Measurements from ENCODE around the gene OSBPL9. TPM values are rescaled to one million over a fixed set of nuclear protein-coding genes. Genes with fewer than 3 reads are reported as not detected.

The OSBPL9 gene
- total RNA-seq, 2 donors from 2014 or later = 60.0 to 60.8 TPM

GRCh38 chr1:51621841-51622454 is 5.1 kb downstream of the OSBPL9 start:
- Histone ChIP-seq H3K4me3 (no peak overlapping the region), H3K4me1 (peaks cover 0 to 73% of the 10 kb centered on the region in 2 donors), H3K27ac (peak overlapping the region; percentile 93 to 95), H3K9me3 (no peaks in the 10 kb centered on the region), H3K36me3 (no peaks in the 10 kb centered on the region), H3K27me3 (no peaks in the 10 kb centered on the region)
- DNase-seq (ENCODE audit: low spot score) = no peak
- TF ChIP-seq, protein P1, sequence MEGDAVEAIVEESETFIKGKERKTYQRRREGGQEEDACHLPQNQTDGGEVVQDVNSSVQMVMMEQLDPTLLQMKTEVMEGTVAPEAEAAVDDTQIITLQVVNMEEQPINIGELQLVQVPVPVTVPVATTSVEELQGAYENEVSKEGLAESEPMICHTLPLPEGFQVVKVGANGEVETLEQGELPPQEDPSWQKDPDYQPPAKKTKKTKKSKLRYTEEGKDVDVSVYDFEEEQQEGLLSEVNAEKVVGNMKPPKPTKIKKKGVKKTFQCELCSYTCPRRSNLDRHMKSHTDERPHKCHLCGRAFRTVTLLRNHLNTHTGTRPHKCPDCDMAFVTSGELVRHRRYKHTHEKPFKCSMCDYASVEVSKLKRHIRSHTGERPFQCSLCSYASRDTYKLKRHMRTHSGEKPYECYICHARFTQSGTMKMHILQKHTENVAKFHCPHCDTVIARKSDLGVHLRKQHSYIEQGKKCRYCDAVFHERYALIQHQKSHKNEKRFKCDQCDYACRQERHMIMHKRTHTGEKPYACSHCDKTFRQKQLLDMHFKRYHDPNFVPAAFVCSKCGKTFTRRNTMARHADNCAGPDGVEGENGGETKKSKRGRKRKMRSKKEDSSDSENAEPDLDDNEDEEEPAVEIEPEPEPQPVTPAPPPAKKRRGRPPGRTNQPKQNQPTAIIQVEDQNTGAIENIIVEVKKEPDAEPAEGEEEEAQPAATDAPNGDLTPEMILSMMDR (IDR thresholded peaks at IDR 0.05) = no peak

- H3K9me3 ChIP-seq = no peaks in the 10 kb centered on the region
- TF ChIP-seq, protein P1 (IDR thresholded peaks at IDR 0.05) = no peak
- no peaks in the 10 kb centered on the region for H3K36me3 ChIP-seq
- peak; percentile 80 for DNase-seq (ENCODE audit: low spot score)
- H3K27ac ChIP-seq = peak overlapping the region; percentile 93 to 95
- H3K27me3 ChIP-seq = no peaks in the 10 kb centered on the region
- peaks cover 0 to 78% of the 10 kb centered on the region in 2 donors for H3K4me1 ChIP-seq
- H3K4me3 ChIP-seq = no peak overlapping the region
Observed at GRCh38 chr1:51622455-51622913, 5.6 kb downstream of the OSBPL9 start.

DNA sequence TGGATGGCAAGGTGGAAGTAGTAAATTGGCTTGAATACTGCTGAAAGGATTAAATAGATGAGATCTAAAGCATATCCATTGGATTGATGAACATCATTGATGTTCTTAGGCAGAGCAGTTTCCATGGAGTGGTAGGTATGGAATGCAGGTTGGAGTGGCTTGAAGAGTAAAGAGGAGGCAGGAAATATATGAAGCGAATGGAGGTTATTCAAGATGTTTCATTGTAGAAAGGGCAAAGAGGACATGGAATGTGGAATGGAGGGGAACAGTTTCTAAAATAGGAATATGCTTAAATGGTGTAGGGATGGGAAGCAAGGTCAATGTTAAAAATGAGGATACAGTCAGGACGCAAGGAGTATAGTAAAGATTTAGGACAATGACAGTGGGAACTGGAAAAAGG is 6.1 kb downstream of the OSBPL9 start:
- Histone ChIP-seq H3K27me3 (no peaks in the 10 kb centered on the region), H3K27ac (peak overlapping the region; percentile 93 to 95), H3K9me3 (no peaks in the 10 kb centered on the region), H3K36me3 (no peaks in the 10 kb centered on the region), H3K4me3 (no peak overlapping the region), H3K4me1 (peaks cover 3 to 81% of the 10 kb centered on the region in 2 donors)
- DNase-seq (ENCODE audit: low spot score) = no peak
- TF ChIP-seq, protein P1 (IDR thresholded peaks at IDR 0.05) = no peak

DNA sequence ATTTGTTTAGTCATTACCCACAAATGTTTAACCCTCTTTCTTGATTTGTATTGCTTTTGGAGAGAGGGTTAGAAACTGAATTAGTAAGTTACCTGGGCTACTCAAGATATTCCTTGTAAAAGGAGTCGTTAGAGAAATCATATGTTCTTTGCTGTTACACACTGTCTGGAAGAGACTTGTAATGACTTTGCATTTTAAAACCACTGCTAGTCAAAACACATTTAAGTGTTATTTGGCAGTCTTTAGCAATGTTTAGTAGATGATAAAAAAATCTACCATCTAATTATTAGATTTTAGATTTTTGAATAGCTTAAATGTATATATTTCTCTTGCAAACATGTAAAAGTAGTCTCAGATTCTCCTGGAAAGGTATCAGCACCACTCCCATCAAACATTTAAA is 6.6 kb downstream of the OSBPL9 start:
- Histone ChIP-seq H3K4me3 (no peak overlapping the region), H3K27ac (peak overlapping the region; percentile 93 to 95), H3K27me3 (no peaks in the 10 kb centered on the region), H3K9me3 (no peaks in the 10 kb centered on the region), H3K36me3 (no peaks in the 10 kb centered on the region), H3K4me1 (peaks cover 3 to 79% of the 10 kb centered on the region in 2 donors)
- TF ChIP-seq, protein P1 (IDR thresholded peaks at IDR 0.05) = no peak
- DNase-seq (ENCODE audit: low spot score) = no peak

GRCh38 chr1:51624855-51625254 is 8.0 kb downstream of the OSBPL9 start:
- Histone ChIP-seq H3K36me3 (no peaks in the 10 kb centered on the region), H3K27ac (peak overlapping the region; percentile 93 to 95), H3K4me3 (no peak overlapping the region), H3K4me1 (peaks cover 3 to 71% of the 10 kb centered on the region in 2 donors), H3K9me3 (no peaks in the 10 kb centered on the region), H3K27me3 (no peaks in the 10 kb centered on the region)
- TF ChIP-seq, protein P1 (IDR thresholded peaks at IDR 0.05) = no peak
- no peak for DNase-seq (ENCODE audit: low spot score)

DNA sequence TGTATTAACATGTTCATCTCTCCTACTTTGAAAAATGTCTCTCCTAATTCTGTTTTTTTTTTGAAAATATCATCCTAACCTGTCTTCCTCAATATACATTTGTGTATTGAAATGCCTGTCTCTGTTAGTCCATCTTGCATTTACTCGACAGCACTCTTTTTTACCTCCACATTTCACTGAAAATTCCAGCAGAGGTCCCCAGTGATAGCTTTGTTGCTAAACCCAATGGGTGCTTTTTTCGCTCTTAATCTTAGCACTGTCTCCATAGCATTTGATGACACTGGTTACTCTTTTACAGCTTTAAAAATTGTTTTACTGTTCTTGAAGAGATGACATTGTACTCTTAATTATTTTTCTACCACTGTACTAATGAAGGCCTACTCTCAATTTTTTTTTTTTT is 10.8 kb downstream of the OSBPL9 start:
- TF ChIP-seq, protein P1 (IDR thresholded peaks at IDR 0.05) = peak in 1 of 2 donors; percentile 59
- Histone ChIP-seq H3K9me3 (no peaks in the 10 kb centered on the region), H3K27ac (no peak overlapping the region), H3K4me1 (peaks cover 3 to 50% of the 10 kb centered on the region in 2 donors), H3K4me3 (no peak overlapping the region), H3K27me3 (no peaks in the 10 kb centered on the region), H3K36me3 (no peaks in the 10 kb centered on the region)
- DNase-seq (ENCODE audit: low spot score) = no peak
